Choroid plexus epithelial cell (primary cell): ENCODE data around the gene FOXP4.

ENCODE experiments used
- DNase-seq: peaks from one replicate; pipeline ENCODE4 v3.0.0-alpha.2; 2010; ENCODE audit warnings: low read depth
- H3K4me3 ChIP-seq: 2 replicates; pipeline ENCODE4 v1.5.1; 2011; ENCODE audit warnings: low read depth, mild to moderate bottlenecking, control low read depth, low read length, moderate library complexity
- TF ChIP-seq, protein P1 (sequence below): conservative IDR thresholded peaks from 2 replicates; pipeline ENCODE4 v1.5.1; 2011; ENCODE audit warnings: low read depth, mild to moderate bottlenecking, control low read depth, inconsistent platforms, low read length, moderate library complexity

Gene FOXP4

DNA sequence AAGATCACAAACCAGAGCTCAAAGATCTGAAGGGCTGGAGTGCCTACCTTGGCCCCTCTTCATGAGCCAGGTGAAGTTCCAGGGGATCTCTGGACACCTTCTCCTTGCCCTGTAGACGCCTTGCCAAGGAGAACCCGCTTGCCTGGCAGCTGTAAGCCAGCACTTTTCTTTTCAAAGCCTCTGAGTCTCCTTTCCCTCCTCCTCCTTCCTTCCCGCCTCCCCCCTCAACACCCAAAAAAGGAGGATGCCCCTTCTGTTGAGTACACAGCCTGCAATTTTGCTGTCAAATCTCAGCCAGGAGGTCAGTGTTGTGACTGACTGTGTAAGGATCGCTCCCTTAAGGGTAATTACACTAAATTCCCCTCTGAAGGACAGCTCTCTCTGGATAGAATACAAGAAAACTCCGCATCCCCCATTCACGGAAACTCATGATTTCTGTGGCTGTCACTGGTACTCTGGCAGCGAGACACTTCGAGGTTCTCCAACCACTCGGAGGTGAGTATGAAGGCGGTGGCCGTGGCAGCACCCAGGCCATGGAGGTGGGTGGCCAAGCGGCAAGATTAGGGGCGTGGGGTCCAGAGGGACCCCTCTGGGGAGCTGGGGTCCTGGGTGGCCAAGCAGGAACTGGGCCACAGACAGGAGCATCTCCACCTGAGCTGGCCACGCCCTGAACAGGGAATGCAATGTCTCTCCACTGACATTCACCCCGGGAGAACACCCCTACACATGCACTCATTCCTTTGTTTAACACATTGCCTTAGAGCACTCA, 23.2 kb upstream of the FOXP4 start:
- H3K4me3 ChIP-seq, result no peak overlapping the region
- DNase-seq, result no peak
- TF ChIP-seq, protein P1, sequence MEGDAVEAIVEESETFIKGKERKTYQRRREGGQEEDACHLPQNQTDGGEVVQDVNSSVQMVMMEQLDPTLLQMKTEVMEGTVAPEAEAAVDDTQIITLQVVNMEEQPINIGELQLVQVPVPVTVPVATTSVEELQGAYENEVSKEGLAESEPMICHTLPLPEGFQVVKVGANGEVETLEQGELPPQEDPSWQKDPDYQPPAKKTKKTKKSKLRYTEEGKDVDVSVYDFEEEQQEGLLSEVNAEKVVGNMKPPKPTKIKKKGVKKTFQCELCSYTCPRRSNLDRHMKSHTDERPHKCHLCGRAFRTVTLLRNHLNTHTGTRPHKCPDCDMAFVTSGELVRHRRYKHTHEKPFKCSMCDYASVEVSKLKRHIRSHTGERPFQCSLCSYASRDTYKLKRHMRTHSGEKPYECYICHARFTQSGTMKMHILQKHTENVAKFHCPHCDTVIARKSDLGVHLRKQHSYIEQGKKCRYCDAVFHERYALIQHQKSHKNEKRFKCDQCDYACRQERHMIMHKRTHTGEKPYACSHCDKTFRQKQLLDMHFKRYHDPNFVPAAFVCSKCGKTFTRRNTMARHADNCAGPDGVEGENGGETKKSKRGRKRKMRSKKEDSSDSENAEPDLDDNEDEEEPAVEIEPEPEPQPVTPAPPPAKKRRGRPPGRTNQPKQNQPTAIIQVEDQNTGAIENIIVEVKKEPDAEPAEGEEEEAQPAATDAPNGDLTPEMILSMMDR, result no peak

DNA sequence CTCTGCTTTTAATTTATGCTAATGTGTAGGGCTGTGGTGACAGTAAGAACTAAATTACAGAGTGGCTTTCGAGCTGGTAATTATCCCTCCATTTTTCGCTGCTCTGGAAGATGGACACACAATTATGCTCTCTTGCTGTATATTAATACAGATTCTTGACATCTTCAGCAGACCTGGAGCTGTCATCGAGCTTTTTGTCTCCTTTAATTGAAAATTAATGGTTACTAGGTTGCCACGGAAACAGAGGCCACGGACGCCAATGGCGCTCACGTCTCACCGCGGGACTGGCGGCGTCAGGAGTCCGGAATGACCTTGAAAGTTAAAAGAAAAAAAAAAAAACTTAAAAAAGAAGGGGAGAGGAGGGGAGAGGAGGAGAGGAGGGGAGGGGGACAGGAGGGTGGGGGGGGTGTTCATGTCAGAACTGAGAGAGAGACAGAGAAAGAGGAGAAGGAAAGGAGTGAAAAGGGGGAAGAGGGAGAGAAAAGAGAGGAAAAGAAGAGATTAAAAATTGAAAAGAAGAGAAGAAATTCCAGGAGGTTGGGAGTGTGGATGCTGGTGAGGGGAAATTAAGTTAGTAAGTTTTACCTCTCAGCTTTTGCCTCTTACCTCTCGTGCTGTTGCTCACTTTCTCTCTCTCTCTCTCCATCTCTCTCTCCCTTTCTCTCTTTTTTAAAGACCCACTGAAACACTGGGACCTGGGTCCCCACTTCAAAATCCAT, 22.1 kb upstream of the FOXP4 start:
- no peak for DNase-seq
- TF ChIP-seq, protein P1, result no peak
- H3K4me3 ChIP-seq, result no peak overlapping the region

DNA sequence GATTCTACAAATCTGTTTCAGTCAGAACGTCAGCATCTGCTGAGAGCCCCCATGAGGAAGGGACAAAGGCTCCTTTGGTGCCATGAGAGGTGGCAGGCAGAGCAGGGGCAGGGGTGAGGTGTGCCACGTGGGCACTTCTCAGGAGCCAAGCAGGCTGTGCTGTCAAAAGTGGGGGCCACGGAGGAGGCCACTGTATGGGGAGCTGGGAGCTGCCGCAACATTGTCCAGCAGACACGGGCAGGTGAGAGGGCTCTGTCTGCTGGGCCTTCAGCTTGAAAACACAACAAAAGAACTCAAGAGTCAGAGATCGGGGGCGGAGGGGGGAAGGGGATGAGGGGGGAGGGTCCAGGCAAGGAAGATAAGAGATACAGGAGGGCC, 21.6 kb upstream of the FOXP4 start:
- TF ChIP-seq, protein P1, result no peak
- no peak for DNase-seq
- no peak overlapping the region for H3K4me3 ChIP-seq

DNA sequence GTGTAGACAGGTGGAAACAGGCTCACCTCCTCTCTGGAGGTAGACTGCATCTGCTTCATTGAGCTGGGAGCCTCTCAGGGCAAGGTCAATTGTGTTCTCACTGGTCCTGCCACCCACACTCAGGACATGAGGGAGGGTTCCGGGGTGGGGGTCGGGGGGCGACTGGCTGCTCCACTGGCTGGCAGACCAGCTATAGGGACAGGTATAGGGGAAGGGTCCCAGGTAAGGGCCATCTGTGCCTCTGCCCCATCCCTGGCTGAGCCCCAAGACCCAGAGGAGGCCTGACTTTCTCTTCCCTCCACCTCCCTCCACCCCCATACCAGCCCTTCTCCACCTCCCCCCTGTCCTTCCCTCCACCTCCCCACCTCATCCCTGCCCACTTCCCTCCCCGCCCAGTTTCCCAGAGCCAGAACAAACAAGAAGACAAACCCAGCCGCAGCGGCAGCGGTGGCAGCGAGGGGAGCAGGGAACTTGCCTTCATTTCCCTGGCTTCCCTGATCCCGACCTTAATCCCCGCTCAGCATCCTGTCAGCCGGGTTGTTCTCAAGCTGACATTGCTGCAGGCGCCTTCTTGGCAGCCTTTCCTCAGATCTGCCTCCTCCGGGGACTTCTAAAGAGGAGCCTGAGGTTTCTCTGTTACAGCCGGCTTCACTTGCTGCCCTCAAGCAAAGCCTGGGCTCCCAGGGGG, 18.3 kb upstream of the FOXP4 start:
- TF ChIP-seq, protein P1, result no peak
- H3K4me3 ChIP-seq, result no peak overlapping the region
- peak; percentile 70 for DNase-seq

DNA sequence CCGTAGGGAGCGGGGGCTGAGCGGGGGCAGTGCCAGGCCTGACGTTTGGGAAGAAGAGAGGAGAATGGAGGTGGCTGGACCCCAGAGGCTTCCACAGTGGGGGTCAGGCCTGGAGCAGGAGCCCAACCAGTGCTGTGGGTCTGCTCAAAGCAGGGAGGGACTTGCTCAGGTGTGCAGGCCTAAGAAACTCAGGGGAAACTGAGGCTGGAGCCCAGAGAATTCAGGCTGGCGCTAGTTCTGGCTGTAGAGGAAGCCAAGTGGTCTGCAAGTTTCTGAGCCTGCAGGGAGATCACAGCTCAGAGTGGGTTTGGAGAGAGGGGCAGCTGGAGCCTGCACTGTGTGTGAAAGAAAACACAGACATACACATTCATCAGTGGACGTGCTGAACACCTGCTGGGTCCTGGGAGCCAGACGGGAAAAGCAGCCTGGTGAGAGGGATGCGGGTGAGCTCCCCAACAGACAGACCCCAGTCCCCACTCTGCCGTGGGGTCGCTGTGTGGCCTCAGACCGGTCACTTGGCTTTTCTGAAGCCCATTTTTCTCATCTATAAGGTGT, 17.7 kb upstream of the FOXP4 start:
- H3K4me3 ChIP-seq, result no peak overlapping the region
- DNase-seq, result no peak
- TF ChIP-seq, protein P1, result no peak

DNA sequence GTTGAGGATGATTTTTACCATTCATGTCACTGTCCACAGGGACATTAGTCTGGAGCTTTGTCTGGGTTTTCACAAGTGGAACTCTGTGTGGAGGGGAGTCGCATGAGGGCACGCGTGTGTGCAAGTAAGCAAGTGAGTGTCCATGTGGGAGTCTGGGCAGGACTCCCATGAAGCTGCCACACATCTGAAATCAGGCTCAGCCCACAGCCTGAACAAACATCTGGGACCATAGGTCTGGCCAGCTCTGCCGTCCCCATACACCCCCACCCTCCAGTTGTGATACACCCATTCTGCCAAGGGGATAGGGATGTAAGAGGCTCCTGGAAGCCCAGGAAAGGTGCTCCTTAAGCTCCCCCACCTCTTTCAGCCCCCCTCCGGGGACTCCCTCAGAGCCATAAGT, 17.1 kb upstream of the FOXP4 start:
- TF ChIP-seq, protein P1, result no peak
- no peak for DNase-seq
- no peak overlapping the region for H3K4me3 ChIP-seq
